K562 (cell line): ENCODE data around the gene ABHD17C. TPM values are rescaled to one million over a fixed set of nuclear protein-coding genes. Genes with fewer than 3 reads are reported as not detected.

Source experiments
- BHLHE40 ChIP-seq: IDR thresholded peaks from 2 replicates; pipeline ENCODE4 v1.6.1; 2011; ENCODE audit warnings: low read length, improper control_type of control experiment
- EP300 ChIP-seq: IDR thresholded peaks from 2 replicates; pipeline ENCODE4 v1.6.1; 2012; ENCODE audit warnings: low read length, improper control_type of control experiment
- FOXJ3 ChIP-seq: sonication (generic); formaldehyde crosslinking; IDR thresholded peaks from 2 replicates; pipeline ENCODE4 v1.4.0; 2020; ENCODE audit warnings: mild to moderate bottlenecking, missing genetic modification reagents
- HCFC1 ChIP-seq: IDR thresholded peaks from 2 replicates; pipeline ENCODE4 v1.6.1; 2012; ENCODE audit warnings: low read depth, low read length, improper control_type of control experiment
- KLF10 ChIP-seq: fragments of 250-450 bp; sonication (Bioruptor Pico); IDR thresholded peaks from 2 replicates; pipeline ENCODE4 v1.6.1; 2021; ENCODE audit warnings: matching md5 sums
- MBD2 ChIP-seq: sonication (generic); IDR thresholded peaks from 2 replicates; pipeline ENCODE4 v1.6.1; 2016; ENCODE audit warnings: low read depth, borderline replicate concordance
- XRCC4 ChIP-seq: IDR thresholded peaks from one replicate; pipeline ENCODE4 v1.6.1; 2011; ENCODE audit not compliant: insufficient read depth, insufficient read length; ENCODE audit errors: extremely low read depth
- ZKSCAN3 ChIP-seq: fragments of 250-450 bp; sonication (Bioruptor Pico); IDR thresholded peaks from 2 replicates; pipeline ENCODE4 v1.4.0; 2020
- ZNF133 ChIP-seq: fragments of 250-450 bp; sonication (Bioruptor Pico); IDR thresholded peaks from 2 replicates; pipeline ENCODE4 v1.4.0; 2020; ENCODE audit warnings: mild to moderate bottlenecking
- ZNF431 ChIP-seq: sonication (generic); formaldehyde crosslinking; IDR thresholded peaks from 2 replicates; pipeline ENCODE4 v1.8.0; 2022; ENCODE audit warnings: mild to moderate bottlenecking, missing genetic modification reagents
- ZNF717 ChIP-seq: fragments of 250-450 bp; sonication (Bioruptor Pico); IDR thresholded peaks from 2 replicates; pipeline ENCODE4 v1.5.0; 2021
- polyA plus RNA-seq, 8 experiments: library from polyadenylated mRNA; depleted of rRNA in 4 of 8; stranded (reverse) in 5 of 8; unstranded in 3 of 8; fragments of >200 nt; fragmentation: Nextera tagmentation in 2 of 8; fragmentation: Illumina TruSeq in 1 of 8; extraction: Ambion mirVana in 2 of 8; extraction: Trizol in 1 of 8; gene quantifications; 2 replicates each; pipeline versions ENCODE4 v1.2.1 to v1.2.3, GENCODE V29; 2011 to 2014; ENCODE audit warnings: inconsistent platforms in 1 of 8, missing spikeins in 1 of 8
- total RNA-seq, 7 experiments: library from RNA; depleted of rRNA in 6 of 7; stranded (reverse); fragments of >200 nt in 6 of 7; fragmentation: Illumina TruSeq in 2 of 7; extraction: Trizol in 2 of 7; gene quantifications; 2 replicates each; pipeline versions ENCODE4 v1.2.1 to v1.2.3, GENCODE V29; 2011 to 2021; ENCODE audit warnings: low replicate concordance in 1 of 7
- TF ChIP-seq, protein P1 (sequence below): fragments of 250-450 bp; sonication (Bioruptor Pico); IDR thresholded peaks from 2 replicates; pipeline ENCODE4 v1.4.0; 2020; ENCODE audit warnings: mild to moderate bottlenecking, moderate library complexity, borderline replicate concordance
- TF ChIP-seq, protein P2 (sequence below): fragments of 250-450 bp; sonication (Bioruptor Pico); IDR thresholded peaks from 2 replicates; pipeline ENCODE4 v1.5.0; 2020; ENCODE audit warnings: mild to moderate bottlenecking
- TF ChIP-seq, protein P3 (sequence below): fragments of 250-450 bp; sonication (Bioruptor Pico); IDR thresholded peaks from 2 replicates; pipeline ENCODE4 v1.4.0; 2020; ENCODE audit warnings: mild to moderate bottlenecking
- TF ChIP-seq, protein P4 (sequence below), 2 experiments: IDR thresholded peaks; 2 replicates each; pipeline ENCODE4 v1.6.1; 2011; ENCODE audit warnings: borderline replicate concordance in 1 of 2, control low read depth in 1 of 2, low read depth in 1 of 2, low read length in 1 of 2, mild to moderate bottlenecking in 1 of 2, mixed read lengths in 1 of 2, moderate library complexity in 1 of 2; ENCODE audit not compliant: insufficient read depth in 1 of 2, insufficient read length in 1 of 2, poor library complexity in 1 of 2, severe bottlenecking in 1 of 2; ENCODE audit errors: extremely low read depth in 1 of 2

Gene ABHD17C
- total and polyA plus RNA-seq, 9 of the 15 experiments (the other 6 are each of a cell fraction or from before 2014, with no cell fraction given) = 0.04 to 0.42 (median 0.19) TPM; not detected in 1

DNA sequence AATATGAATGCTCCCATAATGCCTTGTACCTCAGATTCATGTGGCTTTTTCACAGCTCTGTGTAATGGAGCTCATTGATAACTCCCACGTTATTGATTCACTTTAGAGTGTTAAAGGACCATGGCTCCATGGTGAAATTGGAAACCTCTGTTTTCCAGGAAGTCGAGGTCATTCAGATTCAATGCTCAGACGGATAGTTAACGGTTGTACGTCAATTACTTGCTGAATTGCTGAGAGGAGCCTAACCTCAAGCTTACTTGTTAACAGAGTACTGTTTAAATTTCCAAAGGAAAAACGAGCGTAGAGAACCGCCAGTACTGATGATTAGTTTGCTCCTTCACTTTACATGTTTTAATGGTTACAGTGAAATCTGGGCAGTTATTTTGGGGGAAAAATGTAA lies 11.1 kb downstream of the ABHD17C start (continued):
- TF ChIP-seq, protein P1, sequence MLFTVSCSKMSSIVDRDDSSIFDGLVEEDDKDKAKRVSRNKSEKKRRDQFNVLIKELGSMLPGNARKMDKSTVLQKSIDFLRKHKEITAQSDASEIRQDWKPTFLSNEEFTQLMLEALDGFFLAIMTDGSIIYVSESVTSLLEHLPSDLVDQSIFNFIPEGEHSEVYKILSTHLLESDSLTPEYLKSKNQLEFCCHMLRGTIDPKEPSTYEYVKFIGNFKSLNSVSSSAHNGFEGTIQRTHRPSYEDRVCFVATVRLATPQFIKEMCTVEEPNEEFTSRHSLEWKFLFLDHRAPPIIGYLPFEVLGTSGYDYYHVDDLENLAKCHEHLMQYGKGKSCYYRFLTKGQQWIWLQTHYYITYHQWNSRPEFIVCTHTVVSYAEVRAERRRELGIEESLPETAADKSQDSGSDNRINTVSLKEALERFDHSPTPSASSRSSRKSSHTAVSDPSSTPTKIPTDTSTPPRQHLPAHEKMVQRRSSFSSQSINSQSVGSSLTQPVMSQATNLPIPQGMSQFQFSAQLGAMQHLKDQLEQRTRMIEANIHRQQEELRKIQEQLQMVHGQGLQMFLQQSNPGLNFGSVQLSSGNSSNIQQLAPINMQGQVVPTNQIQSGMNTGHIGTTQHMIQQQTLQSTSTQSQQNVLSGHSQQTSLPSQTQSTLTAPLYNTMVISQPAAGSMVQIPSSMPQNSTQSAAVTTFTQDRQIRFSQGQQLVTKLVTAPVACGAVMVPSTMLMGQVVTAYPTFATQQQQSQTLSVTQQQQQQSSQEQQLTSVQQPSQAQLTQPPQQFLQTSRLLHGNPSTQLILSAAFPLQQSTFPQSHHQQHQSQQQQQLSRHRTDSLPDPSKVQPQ (CRISPR knock-in tag) = no peak
- no peak for TF ChIP-seq HCFC1
- no peak for TF ChIP-seq EP300
- TF ChIP-seq, protein P2, sequence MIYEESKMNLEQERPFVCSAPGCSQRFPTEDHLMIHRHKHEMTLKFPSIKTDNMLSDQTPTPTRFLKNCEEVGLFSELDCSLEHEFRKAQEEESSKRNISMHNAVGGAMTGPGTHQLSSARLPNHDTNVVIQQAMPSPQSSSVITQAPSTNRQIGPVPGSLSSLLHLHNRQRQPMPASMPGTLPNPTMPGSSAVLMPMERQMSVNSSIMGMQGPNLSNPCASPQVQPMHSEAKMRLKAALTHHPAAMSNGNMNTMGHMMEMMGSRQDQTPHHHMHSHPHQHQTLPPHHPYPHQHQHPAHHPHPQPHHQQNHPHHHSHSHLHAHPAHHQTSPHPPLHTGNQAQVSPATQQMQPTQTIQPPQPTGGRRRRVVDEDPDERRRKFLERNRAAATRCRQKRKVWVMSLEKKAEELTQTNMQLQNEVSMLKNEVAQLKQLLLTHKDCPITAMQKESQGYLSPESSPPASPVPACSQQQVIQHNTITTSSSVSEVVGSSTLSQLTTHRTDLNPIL (CRISPR knock-in tag) = no peak
- no peak for TF ChIP-seq KLF10 (CRISPR knock-in tag)
- TF ChIP-seq BHLHE40 = no peak
- TF ChIP-seq, protein P3, sequence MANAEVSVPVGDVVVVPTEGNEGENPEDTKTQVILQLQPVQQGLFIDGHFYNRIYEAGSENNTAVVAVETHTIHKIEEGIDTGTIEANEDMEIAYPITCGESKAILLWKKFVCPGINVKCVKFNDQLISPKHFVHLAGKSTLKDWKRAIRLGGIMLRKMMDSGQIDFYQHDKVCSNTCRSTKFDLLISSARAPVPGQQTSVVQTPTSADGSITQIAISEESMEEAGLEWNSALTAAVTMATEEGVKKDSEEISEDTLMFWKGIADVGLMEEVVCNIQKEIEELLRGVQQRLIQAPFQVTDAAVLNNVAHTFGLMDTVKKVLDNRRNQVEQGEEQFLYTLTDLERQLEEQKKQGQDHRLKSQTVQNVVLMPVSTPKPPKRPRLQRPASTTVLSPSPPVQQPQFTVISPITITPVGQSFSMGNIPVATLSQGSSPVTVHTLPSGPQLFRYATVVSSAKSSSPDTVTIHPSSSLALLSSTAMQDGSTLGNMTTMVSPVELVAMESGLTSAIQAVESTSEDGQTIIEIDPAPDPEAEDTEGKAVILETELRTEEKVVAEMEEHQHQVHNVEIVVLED (CRISPR knock-in tag) = no peak
- TF ChIP-seq MBD2 = no peak
- no peak for TF ChIP-seq ZNF717
- TF ChIP-seq, protein P4, sequence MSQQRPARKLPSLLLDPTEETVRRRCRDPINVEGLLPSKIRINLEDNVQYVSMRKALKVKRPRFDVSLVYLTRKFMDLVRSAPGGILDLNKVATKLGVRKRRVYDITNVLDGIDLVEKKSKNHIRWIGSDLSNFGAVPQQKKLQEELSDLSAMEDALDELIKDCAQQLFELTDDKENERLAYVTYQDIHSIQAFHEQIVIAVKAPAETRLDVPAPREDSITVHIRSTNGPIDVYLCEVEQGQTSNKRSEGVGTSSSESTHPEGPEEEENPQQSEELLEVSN (IDR thresholded peaks at IDR 0.05; ENCODE audit: borderline replicate concordance in 1 of 2, extremely low read depth in 1 of 2, insufficient read depth in 1 of 2, insufficient read length in 1 of 2, low read depth in 1 of 2, low read length in 1 of 2, poor library complexity in 1 of 2, severe bottlenecking in 1 of 2) = no peak
- no peak for TF ChIP-seq ZNF431
- no peak for TF ChIP-seq FOXJ3 (CRISPR knock-in tag)
- TF ChIP-seq XRCC4 = no peak
- TF ChIP-seq ZKSCAN3 (CRISPR knock-in tag) = no peak
- TF ChIP-seq ZNF133 (CRISPR knock-in tag) = no peak
